Endothelial cell of umbilical vein (primary cell): ENCODE measurements around the gene FAM114A1. TPM values are rescaled to one million over a fixed set of nuclear protein-coding genes. Genes with fewer than 3 reads are reported as not detected.

ENCODE experiments used
- BruUV-seq: library from RNA; stranded (reverse); fragments of 400-500 nt; replicated peaks from 2 replicates; lab custom pipeline; 2021; lab: Mats Ljungman, UMichigan
- CTCF ChIA-PET: fragments of 300-600, 350-600 bp; sonication (Branson Sonifier 250); formaldehyde crosslinking; loops from one replicate; lab custom pipeline; 2021; ENCODE audit warnings: antibody characterized with exemption, inconsistent platforms; lab: Charles Lee
- POLR2A ChIA-PET: fragments of 300-600, 350-600 bp; sonication (Branson Sonifier 250); formaldehyde crosslinking; loops from one replicate; lab custom pipeline; 2021; ENCODE audit warnings: antibody characterized with exemption, inconsistent platforms; lab: Charles Lee
- DNase-seq: peaks from one replicate; pipeline ENCODE4 v3.0.0-alpha.2; 2011; ENCODE audit warnings: low read depth, low spot score
- FAIRE-seq: peaks from 2 replicates; lab custom pipeline; 2011; peaks lifted over from hg19 to GRCh38; lab: Jason Lieb, UNC
- H2AFZ ChIP-seq: 2 replicates; pipeline ENCODE4 v1.6.0; 2012; ENCODE audit warnings: low read depth, low read length, control low read depth, inconsistent platforms
- H3K27ac ChIP-seq: 2 replicates; pipeline ENCODE4 v1.5.1; 2011; ENCODE audit warnings: low read depth, mild to moderate bottlenecking, control low read depth, low read length, moderate library complexity; ENCODE audit not compliant: insufficient read depth
- H3K27me3 ChIP-seq, 2 experiments: 2 replicates each; pipeline versions ENCODE4 v1.6.0 to v1.6.1; 2011; ENCODE audit warnings: low read length in 2 of 2, mixed read lengths in 1 of 2; ENCODE audit not compliant: control insufficient read depth in 2 of 2, insufficient read depth in 2 of 2
- H3K36me3 ChIP-seq, 2 experiments: 2 replicates in 1 of 2; 3 replicates in 1 of 2; pipeline ENCODE4 v1.5.1; 2011; ENCODE audit warnings: low read length in 2 of 2, mild to moderate bottlenecking in 1 of 2, moderate library complexity in 1 of 2; ENCODE audit not compliant: control insufficient read depth in 2 of 2, insufficient read depth in 2 of 2; ENCODE audit errors: extremely low read depth in 1 of 2
- H3K4me1 ChIP-seq: 3 replicates; pipeline ENCODE4 v1.5.1; 2011; ENCODE audit warnings: mild to moderate bottlenecking, low read length; ENCODE audit not compliant: control insufficient read depth, insufficient read depth; ENCODE audit errors: extremely low read depth
- H3K4me2 ChIP-seq: 2 replicates; pipeline ENCODE4 v1.6.1; 2011; ENCODE audit warnings: low read length, control low read depth, mixed read lengths; ENCODE audit not compliant: insufficient read depth
- H3K4me3 ChIP-seq, 3 experiments: fragments of 200-600 bp in 1 of 3; sonication (generic), shearing (Covaris generic) in 1 of 3; replicated peaks in 1 of 3; 2 replicates each; pipeline ENCODE4 v1.5.1; 2011 to 2016; ENCODE audit warnings: control low read depth in 3 of 3, low read length in 3 of 3, mild to moderate bottlenecking in 2 of 3, inconsistent platforms in 1 of 3, low read depth in 1 of 3, moderate library complexity in 1 of 3; ENCODE audit not compliant: insufficient read depth in 1 of 3
- H3K79me2 ChIP-seq: 2 replicates; pipeline ENCODE4 v1.6.0; 2012; ENCODE audit warnings: low read length, inconsistent platforms; ENCODE audit not compliant: control insufficient read depth, insufficient read depth
- H3K9ac ChIP-seq: replicated peaks from 2 replicates; pipeline ENCODE3; 2011; ENCODE audit warnings: low read length, control low read depth; ENCODE audit not compliant: insufficient read depth; ENCODE audit errors: extremely low read depth
- H3K9me1 ChIP-seq: replicated peaks from 3 replicates; pipeline ENCODE4 v1.6.0; 2011; ENCODE audit warnings: mild to moderate bottlenecking, low read length; ENCODE audit not compliant: control insufficient read depth, insufficient read depth; ENCODE audit errors: extremely low read depth
- H3K9me3 ChIP-seq: replicated peaks from 2 replicates; pipeline ENCODE4 v1.5.1; 2012; ENCODE audit warnings: low read length, inconsistent platforms; ENCODE audit not compliant: control insufficient read depth, insufficient read depth
- H4K20me1 ChIP-seq: replicated peaks from 2 replicates; pipeline ENCODE3; 2011; ENCODE audit warnings: mild to moderate bottlenecking, low read length; ENCODE audit not compliant: control insufficient read depth, insufficient read depth; ENCODE audit errors: extremely low read depth
- EZH2 ChIP-seq: IDR thresholded peaks from 2 replicates; pipeline ENCODE4 v1.6.1; 2012; ENCODE audit warnings: borderline replicate concordance, low read depth, mild to moderate bottlenecking, moderate library complexity, low read length, inconsistent platforms; ENCODE audit not compliant: severe bottlenecking
- FOS ChIP-seq: IDR thresholded peaks from 2 replicates; pipeline ENCODE4 v1.6.1; 2011; ENCODE audit warnings: mild to moderate bottlenecking, low read length, moderate library complexity, borderline replicate concordance; ENCODE audit not compliant: insufficient read depth
- GATA2 ChIP-seq: IDR thresholded peaks from 2 replicates; pipeline ENCODE4 v1.7.0; 2011; ENCODE audit warnings: low read depth, mild to moderate bottlenecking, moderate library complexity, mixed read lengths, low read length; ENCODE audit not compliant: insufficient read length, insufficient read depth
- JUN ChIP-seq: IDR thresholded peaks from 2 replicates; pipeline ENCODE4 v1.6.1; 2011; ENCODE audit warnings: borderline replicate concordance, low read depth; ENCODE audit not compliant: insufficient read length, insufficient read depth
- MYC ChIP-seq: IDR thresholded peaks from one replicate; pipeline ENCODE4 v1.6.1; 2011; ENCODE audit warnings: mild to moderate bottlenecking, low read depth, low read length
- POLR2A ChIP-seq: IDR thresholded peaks from 2 replicates; pipeline ENCODE4 v1.6.1; 2012; ENCODE audit warnings: low read depth, mild to moderate bottlenecking, control low read depth, low read length
- POLR2AphosphoS5 ChIP-seq: IDR thresholded peaks from 2 replicates; pipeline ENCODE4 v1.6.1; 2012; ENCODE audit warnings: low read depth, mild to moderate bottlenecking, control low read depth, low read length, moderate library complexity; ENCODE audit not compliant: insufficient read depth
- dilution Hi-C: fragments of 300-500 bp; cut with MboI; formaldehyde crosslinking; loops from one replicate; pipeline ENCODE4 v1.15.0; 2019; ENCODE audit warnings: low sequenced_read_pairs; ENCODE audit not compliant: extremely low pct_ligation_motif_present
- intact Hi-C: fragments of 100-400 bp; cut with micrococcal nuclease; formaldehyde crosslinking; loops from one replicate; pipeline ENCODE4 v1.10.0; 2022
- polyA plus RNA-seq, 4 experiments: library from polyadenylated mRNA; depleted of rRNA in 3 of 4; stranded (reverse) in 3 of 4; unstranded in 1 of 4; fragments of >200 nt; gene quantifications; 2 replicates each; pipeline versions ENCODE4 v1.2.1 to v1.2.3, GENCODE V29; 2011 to 2012; ENCODE audit warnings: missing spikeins in 1 of 4
- total RNA-seq: library from RNA; stranded (reverse); gene quantifications from 2 replicates; pipeline ENCODE4 v1.2.3, GENCODE V29; 2021
- TF ChIP-seq, protein P1 (sequence below): IDR thresholded peaks from 2 replicates; pipeline ENCODE4 v1.6.1; 2011; ENCODE audit not compliant: insufficient read depth, insufficient read length
- TF ChIP-seq, protein P2 (sequence below), 2 donors: IDR thresholded peaks; 1 replicate in 1 of 2; 2 replicates in 1 of 2; pipeline ENCODE4 v1.5.1; 2011; ENCODE audit warnings: low read length in 2 of 2, mild to moderate bottlenecking in 2 of 2, moderate library complexity in 2 of 2, control low read depth in 1 of 2, inconsistent platforms in 1 of 2, low read depth in 1 of 2; ENCODE audit not compliant: insufficient read depth in 1 of 2; ENCODE audit errors: extremely low read depth in 1 of 2

The FAM114A1 gene
- total and polyA plus RNA-seq, 2 donors (not counting 3 experiments of a cell fraction or from before 2014, with no cell fraction given): 99.2 to 118 TPM

DNA sequence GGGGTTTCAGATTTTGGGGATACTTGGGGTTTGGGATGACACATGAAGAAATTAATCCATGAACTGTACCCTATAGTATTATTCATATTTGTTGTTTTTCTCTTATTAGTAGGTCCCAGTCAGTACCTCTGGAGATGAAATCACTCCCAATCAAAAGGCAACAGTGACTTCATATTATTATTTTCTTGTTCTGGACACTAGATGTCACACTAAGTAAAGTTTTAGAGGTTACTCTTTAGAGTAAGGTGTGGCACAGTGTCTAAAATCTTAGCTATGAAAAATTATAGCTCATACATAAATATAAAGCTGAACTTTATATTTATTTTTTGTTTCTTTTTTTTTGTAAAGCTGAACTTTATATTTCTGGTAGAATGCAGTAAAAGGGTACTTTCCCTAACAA is 35.1 kb downstream of the FAM114A1 start:
- TF ChIP-seq FOS: no peak
- TF ChIP-seq MYC: no peak
- TF ChIP-seq EZH2: no peak
- TF ChIP-seq, protein P1, sequence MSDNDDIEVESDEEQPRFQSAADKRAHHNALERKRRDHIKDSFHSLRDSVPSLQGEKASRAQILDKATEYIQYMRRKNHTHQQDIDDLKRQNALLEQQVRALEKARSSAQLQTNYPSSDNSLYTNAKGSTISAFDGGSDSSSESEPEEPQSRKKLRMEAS: no peak
- no peak for TF ChIP-seq POLR2A
- no peak for TF ChIP-seq POLR2AphosphoS5
- TF ChIP-seq GATA2: no peak
- TF ChIP-seq, protein P2, sequence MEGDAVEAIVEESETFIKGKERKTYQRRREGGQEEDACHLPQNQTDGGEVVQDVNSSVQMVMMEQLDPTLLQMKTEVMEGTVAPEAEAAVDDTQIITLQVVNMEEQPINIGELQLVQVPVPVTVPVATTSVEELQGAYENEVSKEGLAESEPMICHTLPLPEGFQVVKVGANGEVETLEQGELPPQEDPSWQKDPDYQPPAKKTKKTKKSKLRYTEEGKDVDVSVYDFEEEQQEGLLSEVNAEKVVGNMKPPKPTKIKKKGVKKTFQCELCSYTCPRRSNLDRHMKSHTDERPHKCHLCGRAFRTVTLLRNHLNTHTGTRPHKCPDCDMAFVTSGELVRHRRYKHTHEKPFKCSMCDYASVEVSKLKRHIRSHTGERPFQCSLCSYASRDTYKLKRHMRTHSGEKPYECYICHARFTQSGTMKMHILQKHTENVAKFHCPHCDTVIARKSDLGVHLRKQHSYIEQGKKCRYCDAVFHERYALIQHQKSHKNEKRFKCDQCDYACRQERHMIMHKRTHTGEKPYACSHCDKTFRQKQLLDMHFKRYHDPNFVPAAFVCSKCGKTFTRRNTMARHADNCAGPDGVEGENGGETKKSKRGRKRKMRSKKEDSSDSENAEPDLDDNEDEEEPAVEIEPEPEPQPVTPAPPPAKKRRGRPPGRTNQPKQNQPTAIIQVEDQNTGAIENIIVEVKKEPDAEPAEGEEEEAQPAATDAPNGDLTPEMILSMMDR (IDR thresholded peaks at IDR 0.05; ENCODE audit: extremely low read depth in 1 of 2, insufficient read depth in 1 of 2, low read depth in 1 of 2, low read length in 2 of 2): no peak
- TF ChIP-seq JUN: no peak

More for the DNA sequence above, 35.1 kb downstream of the FAM114A1 start:
- Histone ChIP-seq H2AFZ (no peak overlapping the region), H4K20me1 (no peaks in the 10 kb centered on the region), H3K9me3 (no peaks in the 10 kb centered on the region), H3K27me3 (no peaks in the 10 kb centered on the region), H3K9me1 (no peaks in the 10 kb centered on the region), H3K4me2 (no peak overlapping the region), H3K4me1 (no peaks in the 10 kb centered on the region), H3K79me2 (no peaks in the 10 kb centered on the region), H3K27ac (no peak overlapping the region), H3K4me3 (no peak overlapping the region), H3K36me3 (peaks cover 13 to 16% of the 10 kb centered on the region in 2 experiments), H3K9ac (no peak overlapping the region)
- DNase-seq: peak; percentile 35
- dilution Hi-C loops (no loop called here), intact Hi-C loops (loop anchor here (1.0 kb wide), 1 partner anchor 233 kb away; no protein-coding TSS in a partner anchor)
- BruUV-seq: no TSS peak
- CTCF ChIA-PET: interaction anchor here (0.6 to 4.7 kb wide), 20 partner anchors 9 to 567 kb away, joined by 3 to 87 read pairs (median 3); partner anchors contain the start of genes RFC1 and WDR19
- no peak for FAIRE-seq
- POLR2A ChIA-PET: no interaction called here
